ENCODE measurements around the gene CDHR4.

CDHR4 gene

GRCh38 chr3:49788056-49788455, 11.6 kb downstream of the CDHR4 start:
- H2AFZ ChIP-seq (ENCODE audit: low read depth, low read length), result no peak overlapping the region
- ATAC-seq (ENCODE audit: insufficient read depth, low read depth), result no peak

GRCh38 chr3:49787536-49787935, 12.1 kb downstream of the CDHR4 start:
- no peak for TF ChIP-seq CTCF (IDR thresholded peaks at IDR 0.05; ENCODE audit: borderline replicate concordance, extremely low read depth, low read length, poor library complexity, severe bottlenecking)
- TF ChIP-seq EZH2 (IDR thresholded peaks at IDR 0.05; ENCODE audit: borderline replicate concordance, low read depth, low read length, severe bottlenecking), result no peak
- H4K20me1 ChIP-seq (ENCODE audit: insufficient read depth, low read length), result no peaks in the 10 kb centered on the region; the same call in 1 of the 2 replicates
- no peak for ATAC-seq (ENCODE audit: insufficient read depth, low read depth)
- peak overlapping the region in 1 of 2 experiments; percentile 79; a peak in 1 of 4 replicates for H3K4me3 ChIP-seq (ENCODE audit: low read depth in 1 of 2, low read length in 2 of 2)
- peaks cover 12% of the 10 kb centered on the region for H3K36me3 ChIP-seq (ENCODE audit: insufficient read depth, low read length)
- H3K9ac ChIP-seq (ENCODE audit: low read depth, low read length), result peak overlapping the region; percentile 81; the same call in 1 of the 2 replicates
- peaks cover 44% of the 10 kb centered on the region for H3K79me2 ChIP-seq (ENCODE audit: insufficient read depth, low read length)
- peaks cover 35% of the 10 kb centered on the region for H3K4me1 ChIP-seq (ENCODE audit: insufficient read depth, low read length)
- H3K27ac ChIP-seq (ENCODE audit: low read length), result peak overlapping the region; percentile 89
- H3K4me2 ChIP-seq (ENCODE audit: insufficient read depth, low read length), result peak overlapping the region; percentile 84
- H3K9me3 ChIP-seq (ENCODE audit: insufficient read depth, low read length, severe bottlenecking), result no peaks in the 10 kb centered on the region
- DNase-seq, result no peak
- H2AFZ ChIP-seq (ENCODE audit: low read depth, low read length), result 0 out of 2 replicates have a peak overlapping the region, but pooled peaks have one; percentile 97
- H3K27me3 ChIP-seq (ENCODE audit: insufficient read depth, low read length, poor library complexity), result no peaks in the 10 kb centered on the region

More at GRCh38 chr3:49788056-49788455, 11.6 kb downstream of the CDHR4 start:
- Histone ChIP-seq H3K9ac (ENCODE audit: low read depth, low read length) (no peak overlapping the region), H3K4me1 (ENCODE audit: insufficient read depth, low read length) (peaks cover 33% of the 10 kb centered on the region), H3K27ac (ENCODE audit: low read length) (no peak overlapping the region), H3K4me3 (ENCODE audit: low read depth in 1 of 2, low read length in 2 of 2) (no peak overlapping the region), H3K36me3 (ENCODE audit: insufficient read depth, low read length) (peaks cover 12% of the 10 kb centered on the region), H3K27me3 (ENCODE audit: insufficient read depth, low read length, poor library complexity) (no peaks in the 10 kb centered on the region), H3K79me2 (ENCODE audit: insufficient read depth, low read length) (peaks cover 39% of the 10 kb centered on the region), H3K4me2 (ENCODE audit: insufficient read depth, low read length) (no peak overlapping the region), H4K20me1 (ENCODE audit: insufficient read depth, low read length) (no peaks in the 10 kb centered on the region; the same call in 1 of the 2 replicates), H3K9me3 (ENCODE audit: insufficient read depth, low read length, severe bottlenecking) (no peaks in the 10 kb centered on the region)
- no peak for DNase-seq
- TF ChIP-seq CTCF (IDR thresholded peaks at IDR 0.05; ENCODE audit: borderline replicate concordance, extremely low read depth, low read length, poor library complexity, severe bottlenecking) (no peak), EZH2 (IDR thresholded peaks at IDR 0.05; ENCODE audit: borderline replicate concordance, low read depth, low read length, severe bottlenecking) (no peak)

DNA sequence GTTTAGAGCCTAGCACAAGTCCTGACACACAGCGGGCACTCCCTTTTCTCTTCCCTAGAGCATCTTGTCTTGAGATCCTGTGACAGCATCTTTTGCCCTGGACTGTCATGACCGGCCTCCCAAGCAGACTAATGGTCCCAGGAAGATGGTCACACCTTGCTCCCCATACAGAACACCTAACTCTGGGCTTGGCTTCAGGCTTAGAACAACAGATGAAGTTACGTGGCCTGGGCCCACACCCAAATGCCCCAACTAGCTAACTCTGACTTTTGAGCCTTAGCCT, 12.6 kb downstream of the CDHR4 start:
- no peak for ATAC-seq (ENCODE audit: insufficient read depth, low read depth)
- Histone ChIP-seq H3K4me1 (ENCODE audit: insufficient read depth, low read length) (peaks cover 39% of the 10 kb centered on the region), H2AFZ (ENCODE audit: low read depth, low read length) (peak overlapping the region; percentile 97), H3K36me3 (ENCODE audit: insufficient read depth, low read length) (peaks cover 16% of the 10 kb centered on the region), H3K27me3 (ENCODE audit: insufficient read depth, low read length, poor library complexity) (no peaks in the 10 kb centered on the region), H4K20me1 (ENCODE audit: insufficient read depth, low read length) (no peaks in the 10 kb centered on the region; the same call in none of the 2 replicates), H3K4me3 (ENCODE audit: low read depth in 1 of 2, low read length in 2 of 2) (peak overlapping the region; percentile 79 to 90; a peak in 3 of 4 replicates), H3K4me2 (ENCODE audit: insufficient read depth, low read length) (peak overlapping the region; percentile 84), H3K79me2 (ENCODE audit: insufficient read depth, low read length) (peaks cover 48% of the 10 kb centered on the region), H3K9me3 (ENCODE audit: insufficient read depth, low read length, severe bottlenecking) (no peaks in the 10 kb centered on the region), H3K27ac (ENCODE audit: low read length) (peak overlapping the region; percentile 89), H3K9ac (ENCODE audit: low read depth, low read length) (peak overlapping the region; percentile 81)
- no peak for DNase-seq
- TF ChIP-seq EZH2 (IDR thresholded peaks at IDR 0.05; ENCODE audit: borderline replicate concordance, low read depth, low read length, severe bottlenecking) (no peak), CTCF (IDR thresholded peaks at IDR 0.05; ENCODE audit: borderline replicate concordance, extremely low read depth, low read length, poor library complexity, severe bottlenecking) (no peak)

Data from DND-41 (cell line).